ENCODE results near the gene PTPRN2.

PTPRN2 gene

GRCh38 chr7:157609932-157610640 is 977.5 kb downstream of the PTPRN2 start:
- WGBS (ENCODE audit: extremely low coverage, insufficient coverage, low lambda C conversion rate) = no CpG with 5 or more reads among the region's 22 CpGs
- Histone ChIP-seq H3K27ac (ENCODE audit: low read depth, low read length) (no peak overlapping the region), H3K36me3 (ENCODE audit: control insufficient read depth, insufficient read depth, low read length) (no peaks in the 10 kb centered on the region), H2BK120ac (ENCODE audit: low read depth, low read length) (no peak overlapping the region), H3K4ac (ENCODE audit: low read depth, low read length) (no peak overlapping the region), H3K9ac (ENCODE audit: low read length) (no peak overlapping the region), H3K4me2 (ENCODE audit: low read length) (no peak overlapping the region), H3K23ac (ENCODE audit: low read length) (no peak overlapping the region), H2AK5ac (ENCODE audit: low read length) (no peak overlapping the region), H3K4me3 (ENCODE audit: low read length) (no peak overlapping the region), H4K5ac (ENCODE audit: low read length) (no peak overlapping the region), H3K18ac (ENCODE audit: low read length) (no peak overlapping the region), H2BK15ac (replicated peaks; ENCODE audit: low read depth) (no peak overlapping the region), H3K56ac (ENCODE audit: low read length) (no peak overlapping the region), H2BK5ac (ENCODE audit: low read length) (no peak overlapping the region), H4K8ac (ENCODE audit: low read depth, low read length) (no peak overlapping the region), H3K27me3 (ENCODE audit: insufficient read depth, low read length, poor library complexity) (no peaks in the 10 kb centered on the region), H3K79me2 (ENCODE audit: control insufficient read depth, insufficient read depth, low read length) (no peaks in the 10 kb centered on the region), H3K4me1 (ENCODE audit: control insufficient read depth, low read depth, low read length) (no peaks in the 10 kb centered on the region), H3K79me1 (ENCODE audit: low read length) (no peaks in the 10 kb centered on the region)
- no peak for DNase-seq

GRCh38 chr7:157609516-157609915 is 978.1 kb downstream of the PTPRN2 start:
- Histone ChIP-seq H4K5ac (ENCODE audit: low read length) (no peak overlapping the region), H3K27ac (ENCODE audit: low read depth, low read length) (no peak overlapping the region), H3K56ac (ENCODE audit: low read length) (no peak overlapping the region), H3K18ac (ENCODE audit: low read length) (no peak overlapping the region), H3K4me1 (ENCODE audit: control insufficient read depth, low read depth, low read length) (no peaks in the 10 kb centered on the region), H3K79me1 (ENCODE audit: low read length) (no peaks in the 10 kb centered on the region), H3K9ac (ENCODE audit: low read length) (no peak overlapping the region), H4K8ac (ENCODE audit: low read depth, low read length) (no peak overlapping the region), H2BK5ac (ENCODE audit: low read length) (no peak overlapping the region), H3K36me3 (ENCODE audit: control insufficient read depth, insufficient read depth, low read length) (no peaks in the 10 kb centered on the region), H2BK120ac (ENCODE audit: low read depth, low read length) (no peak overlapping the region), H3K27me3 (ENCODE audit: insufficient read depth, low read length, poor library complexity) (no peaks in the 10 kb centered on the region), H3K23ac (ENCODE audit: low read length) (no peak overlapping the region), H3K79me2 (ENCODE audit: control insufficient read depth, insufficient read depth, low read length) (no peaks in the 10 kb centered on the region), H3K4ac (ENCODE audit: low read depth, low read length) (no peak overlapping the region), H2BK15ac (replicated peaks; ENCODE audit: low read depth) (no peak overlapping the region), H2AK5ac (ENCODE audit: low read length) (no peak overlapping the region), H3K4me2 (ENCODE audit: low read length) (no peak overlapping the region), H3K4me3 (ENCODE audit: low read length) (no peak overlapping the region)
- no peak for DNase-seq
- WGBS (ENCODE audit: extremely low coverage, insufficient coverage, low lambda C conversion rate) = no CpG with 5 or more reads among the region's 15 CpGs

GRCh38 chr7:157607218-157607617 is 980.4 kb downstream of the PTPRN2 start:
- Histone ChIP-seq H2BK5ac (ENCODE audit: low read length) (no peak overlapping the region), H2AK5ac (ENCODE audit: low read length) (no peak overlapping the region), H2BK120ac (ENCODE audit: low read depth, low read length) (no peak overlapping the region), H3K4me3 (ENCODE audit: low read length) (no peak overlapping the region), H3K4me1 (ENCODE audit: control insufficient read depth, low read depth, low read length) (no peaks in the 10 kb centered on the region), H3K4ac (ENCODE audit: low read depth, low read length) (no peak overlapping the region), H3K56ac (ENCODE audit: low read length) (no peak overlapping the region), H3K23ac (ENCODE audit: low read length) (no peak overlapping the region), H3K36me3 (ENCODE audit: control insufficient read depth, insufficient read depth, low read length) (no peaks in the 10 kb centered on the region), H4K8ac (ENCODE audit: low read depth, low read length) (no peak overlapping the region), H2BK15ac (replicated peaks; ENCODE audit: low read depth) (no peak overlapping the region), H3K79me1 (ENCODE audit: low read length) (no peaks in the 10 kb centered on the region), H3K4me2 (ENCODE audit: low read length) (no peak overlapping the region), H3K9ac (ENCODE audit: low read length) (no peak overlapping the region), H3K18ac (ENCODE audit: low read length) (no peak overlapping the region), H3K27me3 (ENCODE audit: insufficient read depth, low read length, poor library complexity) (no peaks in the 10 kb centered on the region), H3K79me2 (ENCODE audit: control insufficient read depth, insufficient read depth, low read length) (no peaks in the 10 kb centered on the region), H3K27ac (ENCODE audit: low read depth, low read length) (no peak overlapping the region), H4K5ac (ENCODE audit: low read length) (no peak overlapping the region)
- DNase-seq = peak; percentile 11
- WGBS (ENCODE audit: extremely low coverage, insufficient coverage, low lambda C conversion rate) = no CpG with 5 or more reads among the region's 10 CpGs

GRCh38 chr7:157606140-157606539 is 981.5 kb downstream of the PTPRN2 start:
- H4K8ac ChIP-seq (ENCODE audit: low read depth, low read length) = no peak overlapping the region
- H3K79me1 ChIP-seq (ENCODE audit: low read length) = no peaks in the 10 kb centered on the region
- H3K36me3 ChIP-seq (ENCODE audit: control insufficient read depth, insufficient read depth, low read length) = no peaks in the 10 kb centered on the region
- H2AK5ac ChIP-seq (ENCODE audit: low read length) = no peak overlapping the region
- no peak overlapping the region for H3K9ac ChIP-seq (ENCODE audit: low read length)
- no peak overlapping the region for H3K18ac ChIP-seq (ENCODE audit: low read length)
- H3K4me1 ChIP-seq (ENCODE audit: control insufficient read depth, low read depth, low read length) = no peaks in the 10 kb centered on the region
- no peak overlapping the region for H2BK120ac ChIP-seq (ENCODE audit: low read depth, low read length)
- H3K4me2 ChIP-seq (ENCODE audit: low read length) = no peak overlapping the region
- H3K56ac ChIP-seq (ENCODE audit: low read length) = no peak overlapping the region
- no peak overlapping the region for H2BK15ac ChIP-seq (replicated peaks; ENCODE audit: low read depth)
- no peak overlapping the region for H4K5ac ChIP-seq (ENCODE audit: low read length)
- H2BK5ac ChIP-seq (ENCODE audit: low read length) = no peak overlapping the region
- no CpG with 5 or more reads among the region's 9 CpGs for WGBS (ENCODE audit: extremely low coverage, insufficient coverage, low lambda C conversion rate)
- DNase-seq = no peak
- no peak overlapping the region for H3K27ac ChIP-seq (ENCODE audit: low read depth, low read length)
- H3K4me3 ChIP-seq (ENCODE audit: low read length) = no peak overlapping the region
- no peaks in the 10 kb centered on the region for H3K27me3 ChIP-seq (ENCODE audit: insufficient read depth, low read length, poor library complexity)
- no peak overlapping the region for H3K23ac ChIP-seq (ENCODE audit: low read length)
- no peaks in the 10 kb centered on the region for H3K79me2 ChIP-seq (ENCODE audit: control insufficient read depth, insufficient read depth, low read length)
- H3K4ac ChIP-seq (ENCODE audit: low read depth, low read length) = no peak overlapping the region

GRCh38 chr7:157605638-157606037 is 982.0 kb downstream of the PTPRN2 start:
- Histone ChIP-seq H2BK120ac (ENCODE audit: low read depth, low read length) (no peak overlapping the region), H3K18ac (ENCODE audit: low read length) (no peak overlapping the region), H4K8ac (ENCODE audit: low read depth, low read length) (no peak overlapping the region), H4K5ac (ENCODE audit: low read length) (no peak overlapping the region), H2AK5ac (ENCODE audit: low read length) (no peak overlapping the region), H3K23ac (ENCODE audit: low read length) (no peak overlapping the region), H3K27ac (ENCODE audit: low read depth, low read length) (no peak overlapping the region), H3K4me3 (ENCODE audit: low read length) (no peak overlapping the region), H3K27me3 (ENCODE audit: insufficient read depth, low read length, poor library complexity) (no peaks in the 10 kb centered on the region), H3K79me1 (ENCODE audit: low read length) (no peaks in the 10 kb centered on the region), H2BK15ac (replicated peaks; ENCODE audit: low read depth) (no peak overlapping the region), H3K36me3 (ENCODE audit: control insufficient read depth, insufficient read depth, low read length) (no peaks in the 10 kb centered on the region), H3K4me2 (ENCODE audit: low read length) (no peak overlapping the region), H3K4me1 (ENCODE audit: control insufficient read depth, low read depth, low read length) (no peaks in the 10 kb centered on the region), H3K4ac (ENCODE audit: low read depth, low read length) (no peak overlapping the region), H3K56ac (ENCODE audit: low read length) (no peak overlapping the region), H3K79me2 (ENCODE audit: control insufficient read depth, insufficient read depth, low read length) (no peaks in the 10 kb centered on the region), H3K9ac (ENCODE audit: low read length) (no peak overlapping the region), H2BK5ac (ENCODE audit: low read length) (no peak overlapping the region)
- DNase-seq = no peak
- WGBS (ENCODE audit: extremely low coverage, insufficient coverage, low lambda C conversion rate) = no CpG with 5 or more reads among the region's 3 CpGs
